Activated T-helper 1 cell treated with anti-CD3 and anti-CD28 coated beads, Interleukin-12 subunit alpha, Interleukin-12 subunit beta, Interleukin-2, Interleukin-4 antibody, amounts not matched to agents 30 ng/mL and 10 ng/mL and 1 ng/mL, durations not matched to agents 14 hours and 24 hours and 36 hours (primary cell): ENCODE measurements around the gene ZSCAN32. TPM values are rescaled to one million over a fixed set of nuclear protein-coding genes. Genes with fewer than 3 reads are reported as not detected.

Experiments used
- DNase-seq: peaks from one replicate; pipeline ENCODE4 v3.0.0; 2021; ENCODE audit warnings: low spot score
- H3K27ac Mint-ChIP-seq: one replicate; pipeline ENCODE4 v1.8.0; 2021; ENCODE audit warnings: mild to moderate bottlenecking, mixed read lengths
- H3K27me3 Mint-ChIP-seq: one replicate; pipeline ENCODE4 v1.8.0; 2022; ENCODE audit warnings: mild to moderate bottlenecking, moderate library complexity, mixed read lengths; ENCODE audit not compliant: insufficient read depth
- H3K36me3 Mint-ChIP-seq: one replicate; pipeline ENCODE4 v1.8.0; 2021; ENCODE audit warnings: low read depth, mixed read lengths
- H3K4me1 Mint-ChIP-seq: one replicate; pipeline ENCODE4 v1.8.0; 2021; ENCODE audit warnings: low read depth, mixed read lengths
- H3K4me3 Mint-ChIP-seq: one replicate; pipeline ENCODE4 v1.8.0; 2021; ENCODE audit warnings: mild to moderate bottlenecking, moderate library complexity, mixed read lengths
- H3K9me3 Mint-ChIP-seq: one replicate; pipeline ENCODE4 v1.8.0; 2021; ENCODE audit warnings: mixed read lengths
- intact Hi-C: fragments of 100-400 bp; cut with micrococcal nuclease; formaldehyde crosslinking; loops from one replicate; pipeline ENCODE4 v1.15.1; 2024
- total RNA-seq: library from RNA; stranded (reverse); gene quantifications from 2 replicates; pipeline ENCODE4 v1.2.3, GENCODE V29; 2022

ZSCAN32 gene
- total RNA-seq, 1 donor from 2014 or later = 19.4 TPM

DNA sequence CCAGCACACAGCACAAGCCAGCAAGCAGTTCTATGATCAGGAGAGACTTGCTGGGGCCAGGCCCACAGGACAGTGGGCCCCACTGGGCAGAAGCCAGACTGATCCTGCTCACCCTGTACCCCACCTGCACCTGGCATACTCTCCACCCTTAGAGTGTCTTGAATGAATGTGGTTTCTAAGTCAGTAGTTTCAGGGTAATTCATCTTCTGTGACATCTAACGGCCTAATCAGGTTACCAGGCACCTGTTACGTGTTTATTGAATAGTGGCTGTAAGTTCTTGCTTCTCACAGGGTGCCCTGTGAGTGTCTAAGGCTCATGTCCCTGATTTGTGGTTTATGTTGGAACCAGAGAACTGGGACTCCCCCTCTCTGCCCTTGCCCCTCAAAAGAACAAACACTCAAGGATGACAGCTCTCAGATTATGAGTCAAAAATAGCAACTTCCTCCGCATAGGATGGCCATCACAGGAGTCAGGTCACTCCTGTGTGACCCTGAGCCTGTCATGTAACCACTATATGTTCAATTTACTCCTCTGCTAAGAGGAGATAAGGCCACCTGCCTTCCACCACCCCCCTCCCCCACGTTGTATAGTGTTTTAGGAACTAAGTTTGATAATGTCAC lies 52.1 kb downstream of the ZSCAN32 start:
- Mint-ChIP-seq H3K36me3 (no peaks in the 10 kb centered on the region), H3K4me1 (no peaks in the 10 kb centered on the region), H3K9me3 (peaks cover 19% of the 10 kb centered on the region), H3K27ac (no peak overlapping the region), H3K4me3 (no peak overlapping the region), H3K27me3 (peaks cover 3% of the 10 kb centered on the region)
- intact Hi-C loops = no loop called here
- no peak for DNase-seq

DNA sequence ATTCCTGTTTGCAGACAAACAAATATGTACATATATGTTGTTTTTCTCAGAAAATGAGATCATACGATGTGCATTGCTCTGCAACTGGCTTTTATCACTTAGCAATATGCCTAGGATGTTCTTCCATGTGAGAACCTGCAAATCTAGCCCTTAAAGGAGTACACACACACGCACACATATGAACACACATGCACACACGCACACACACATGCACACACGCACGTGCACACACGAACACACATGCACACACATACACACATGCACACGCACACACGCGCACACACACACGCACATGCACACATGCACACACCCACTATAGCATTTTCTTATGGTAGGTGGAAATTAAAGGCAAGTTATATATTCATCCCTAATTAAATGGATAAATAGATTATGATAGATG lies 53.2 kb downstream of the ZSCAN32 start:
- peaks cover 3% of the 10 kb centered on the region for H3K27me3 Mint-ChIP-seq
- no peaks in the 10 kb centered on the region for H3K36me3 Mint-ChIP-seq
- H3K27ac Mint-ChIP-seq = no peak overlapping the region
- intact Hi-C loops = no loop called here
- peaks cover 20% of the 10 kb centered on the region for H3K9me3 Mint-ChIP-seq
- no peaks in the 10 kb centered on the region for H3K4me1 Mint-ChIP-seq
- DNase-seq = no peak
- no peak overlapping the region for H3K4me3 Mint-ChIP-seq

DNA sequence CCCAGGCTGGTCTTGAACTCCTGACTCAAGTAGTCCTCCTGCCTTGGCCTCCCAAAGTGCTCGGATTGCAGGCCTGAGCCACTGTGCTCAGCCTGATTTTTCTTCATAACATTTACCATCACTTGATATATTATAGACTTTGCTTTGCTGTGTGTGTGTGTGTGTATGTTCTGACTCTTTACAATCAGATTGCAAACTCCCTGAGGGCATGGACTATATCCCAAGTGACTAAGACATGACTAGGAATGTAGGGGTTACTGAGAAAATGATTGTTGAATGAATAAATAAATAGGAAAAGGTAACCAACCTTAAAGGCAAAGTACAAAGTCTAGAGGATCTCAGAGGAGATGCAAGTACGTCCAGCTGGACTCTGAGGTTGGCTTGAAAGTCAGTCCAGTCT lies 54.8 kb downstream of the ZSCAN32 start:
- Mint-ChIP-seq H3K4me3 (no peak overlapping the region), H3K4me1 (no peaks in the 10 kb centered on the region), H3K9me3 (peaks cover 20% of the 10 kb centered on the region), H3K36me3 (no peaks in the 10 kb centered on the region), H3K27ac (no peak overlapping the region), H3K27me3 (no peaks in the 10 kb centered on the region)
- intact Hi-C loops = no loop called here
- DNase-seq = no peak

Other genes starting within 250 kb of the ZSCAN32 start
- not detected in 2 replicates for gene OR1F1, start 212.8 kb downstream of the ZSCAN32 start, total RNA-seq
- 13.6 and 15.8 TPM in 2 replicates for gene ZNF200, start 165.8 kb downstream of the ZSCAN32 start, total RNA-seq
- gene MEFV, start 144.4 kb downstream of the ZSCAN32 start, total RNA-seq = not detected in 2 replicates
- gene ZNF263, start 117.5 kb downstream of the ZSCAN32 start, total RNA-seq = 25.5 and 27.8 TPM in 2 replicates
- 2.0 and 3.1 TPM in 2 replicates for gene TIGD7, start 95.6 kb downstream of the ZSCAN32 start, total RNA-seq
- gene ZNF75A, start 95.5 kb downstream of the ZSCAN32 start, total RNA-seq = 26.5 and 27.6 TPM in 2 replicates
- gene OR2C1, start 45.1 kb downstream of the ZSCAN32 start, total RNA-seq = not detected in 2 replicates
- gene ZNF174, start 211 bp upstream of the ZSCAN32 start, total RNA-seq = 9.9 and 10.6 TPM in 2 replicates
- gene ZNF597, start 42.5 kb upstream of the ZSCAN32 start, total RNA-seq = 2.6 TPM in 2 replicates
- 35.4 and 38.3 TPM in 2 replicates for gene NAA60, start 42.7 kb upstream of the ZSCAN32 start, total RNA-seq
- gene C16orf90, start 94.5 kb upstream of the ZSCAN32 start, total RNA-seq = not detected in 2 replicates
- 20.0 and 21.2 TPM in 2 replicates for gene CLUAP1, start 100.0 kb upstream of the ZSCAN32 start, total RNA-seq
- gene NLRC3, start 176.4 kb upstream of the ZSCAN32 start, total RNA-seq = 21.8 and 24.4 TPM in 2 replicates
- 10.3 and 10.8 TPM in 2 replicates for gene SLX4, start 210.6 kb upstream of the ZSCAN32 start, total RNA-seq